GM21423 (cell line): ENCODE data around the gene DGKE.
A peak's percentile ranks its signal among the peaks of the same experiment; 100 is the strongest.

ENCODE experiments used
- ATAC-seq: cut with Tn5 transposase; IDR thresholded peaks from one replicate; pipeline ENCODE4 v1.9.1; 2021; ENCODE audit warnings: mild to moderate bottlenecking, moderate library complexity; ENCODE audit not compliant: unreplicated experiment

DGKE gene

GRCh38 chr17:56812901-56813388, 21.0 kb upstream of the DGKE start:
- no peak for ATAC-seq

- no peak for ATAC-seq
Observed at GRCh38 chr17:56815711-56816110, 18.2 kb upstream of the DGKE start.

GRCh38 chr17:56817066-56817465, 16.9 kb upstream of the DGKE start:
- ATAC-seq = no peak

- ATAC-seq = no peak
Observed at GRCh38 chr17:56819030-56819429, 14.9 kb upstream of the DGKE start.

- peak; percentile 74 for ATAC-seq
Observed at GRCh38 chr17:56819431-56820145, 14.4 kb upstream of the DGKE start.

DNA sequence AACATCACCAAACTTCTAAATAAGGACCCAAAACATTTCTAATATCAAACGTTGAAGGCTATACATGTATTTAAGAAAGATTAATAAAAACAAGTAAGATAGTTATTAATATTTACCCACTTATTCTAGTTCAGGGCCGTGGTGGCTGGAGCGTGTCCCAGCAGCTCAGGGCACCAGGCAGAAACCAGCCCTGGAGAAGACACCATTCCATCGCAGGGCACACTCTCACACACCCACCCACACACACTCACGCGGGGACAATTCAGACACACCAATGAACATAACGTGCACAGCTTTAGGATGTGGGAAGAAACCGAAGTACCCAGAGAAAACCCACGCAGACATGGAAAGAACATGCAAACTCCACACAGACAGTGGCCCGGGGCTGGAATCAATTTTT, 13.7 kb upstream of the DGKE start:
- ATAC-seq = no peak

GRCh38 chr17:56821847-56822534, 12.0 kb upstream of the DGKE start:
- no peak for ATAC-seq

DNA sequence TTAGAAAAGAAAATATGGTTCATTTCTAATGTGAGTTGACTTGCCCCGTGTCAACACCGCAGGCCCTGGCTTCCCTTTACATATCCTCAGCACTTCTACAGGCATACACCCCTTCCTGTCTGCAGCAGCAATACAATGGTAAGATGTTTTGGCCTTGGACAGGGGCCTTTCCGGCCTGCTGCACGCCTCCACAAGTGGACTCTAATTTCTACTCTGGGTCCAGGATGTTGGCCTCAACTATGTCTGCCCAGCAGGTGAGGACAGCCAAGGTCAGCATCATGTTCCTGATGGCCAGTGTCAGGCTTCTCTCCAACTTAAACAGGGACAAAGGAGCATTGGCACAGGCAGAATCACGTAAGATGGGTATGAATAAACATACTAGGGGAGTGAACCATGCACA, 11.2 kb upstream of the DGKE start:
- no peak for ATAC-seq

- no peak for ATAC-seq
Observed at GRCh38 chr17:56823848-56824247, 10.1 kb upstream of the DGKE start.

- ATAC-seq = no peak
Observed at GRCh38 chr17:56824503-56824902, 9.4 kb upstream of the DGKE start.

DNA sequence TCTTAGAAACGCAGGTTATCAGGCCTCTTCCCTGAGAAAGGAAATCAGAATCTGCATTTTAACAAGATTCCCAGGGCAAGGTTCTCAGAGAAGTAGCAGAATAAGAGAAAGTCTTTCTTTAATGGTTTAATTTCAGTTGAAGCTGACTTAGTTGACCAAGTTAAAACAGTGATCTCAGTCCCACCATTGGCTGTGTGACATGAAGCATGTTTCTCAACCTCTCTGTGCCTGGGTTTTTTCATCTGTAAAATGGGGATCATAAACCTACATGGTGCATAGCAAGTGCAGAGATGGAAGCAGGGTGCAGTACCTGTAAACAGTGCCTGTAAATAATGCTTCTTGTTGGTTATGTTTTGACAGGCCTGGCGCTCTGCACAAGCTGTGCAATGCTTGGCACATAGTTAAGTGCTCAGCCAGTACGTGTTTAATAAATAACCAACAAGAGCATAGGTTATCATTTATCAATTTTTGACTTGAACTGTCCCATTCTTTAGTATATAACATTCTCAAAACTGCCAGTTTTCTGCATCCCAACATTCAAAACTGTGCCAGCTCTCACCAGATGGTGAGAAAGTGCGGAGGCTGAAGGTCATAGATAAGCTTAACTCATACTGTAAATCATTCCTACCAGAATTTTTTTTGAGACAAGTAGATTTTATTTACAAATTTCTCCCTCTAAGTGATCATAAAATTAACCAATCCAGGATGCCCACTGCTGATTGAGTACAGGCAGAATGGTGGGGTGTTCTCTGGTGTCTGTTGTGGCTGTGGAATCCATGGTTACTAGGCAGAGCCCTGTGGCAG, 7.1 kb upstream of the DGKE start:
- ATAC-seq = no peak

DNA sequence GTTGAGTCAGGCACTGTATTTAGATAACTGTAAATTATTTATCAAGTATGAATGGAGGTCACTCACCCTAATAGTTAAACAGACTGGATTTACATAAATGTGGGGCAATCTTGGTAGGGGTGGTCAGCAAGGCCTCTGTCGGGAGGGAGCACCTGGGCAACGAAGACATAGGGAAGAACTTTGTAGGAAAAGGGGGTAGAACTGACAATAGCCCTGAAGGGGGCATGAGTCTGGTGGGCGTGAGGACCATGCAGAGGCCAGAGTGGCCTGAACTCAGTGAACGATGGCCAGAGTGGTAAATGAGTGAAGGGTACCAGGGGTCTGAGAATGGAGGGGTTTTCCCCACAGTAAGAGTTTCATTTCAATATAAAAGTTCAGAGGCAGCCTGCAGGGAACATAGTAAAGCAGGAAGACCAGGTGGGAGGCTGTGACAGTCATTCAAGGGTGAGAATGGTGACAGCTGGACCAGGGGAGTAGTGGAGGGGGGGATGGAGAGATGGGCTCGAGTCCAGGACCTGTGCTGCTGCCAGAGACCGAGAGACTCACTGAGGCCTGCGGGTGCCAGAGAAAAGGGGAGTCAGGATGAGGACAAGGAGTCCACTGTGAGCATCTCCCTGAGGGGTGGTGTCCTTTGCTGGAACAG, 3.1 kb upstream of the DGKE start:
- no peak for ATAC-seq

DNA sequence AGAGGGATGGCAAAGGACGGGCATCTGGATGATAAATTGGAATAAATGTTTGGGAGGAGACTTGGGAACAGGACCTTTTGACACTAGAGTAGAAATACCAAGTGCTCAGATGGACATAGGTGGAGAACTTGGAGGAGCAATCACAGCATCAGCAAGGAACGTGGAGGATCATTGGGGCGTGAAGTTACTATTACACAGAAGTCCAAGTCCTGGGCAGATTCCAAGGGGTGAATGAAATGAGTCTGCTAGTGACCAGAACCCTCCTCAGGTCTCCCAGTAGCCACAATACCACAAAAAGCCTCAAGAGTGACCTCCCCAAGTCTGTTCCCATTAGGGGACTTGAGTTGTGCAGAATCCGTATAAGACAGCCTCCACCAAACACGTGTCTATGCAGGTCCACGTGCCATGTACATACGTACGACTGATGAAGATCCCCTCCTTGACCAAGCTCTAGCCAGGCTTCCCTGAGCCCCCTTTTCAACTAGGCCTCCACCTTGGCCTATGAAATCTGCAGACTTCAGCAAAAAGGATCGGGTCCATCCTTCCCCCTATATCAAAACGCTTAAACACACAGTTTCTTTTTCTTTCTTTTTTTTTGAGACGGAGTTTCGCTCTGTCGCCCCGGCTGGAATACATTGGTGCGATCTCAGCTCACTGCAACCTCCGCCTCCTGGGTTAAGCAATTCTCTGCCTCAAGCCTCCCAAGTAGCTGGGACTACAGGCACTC, 2.4 kb upstream of the DGKE start:
- no peak for ATAC-seq

DNA sequence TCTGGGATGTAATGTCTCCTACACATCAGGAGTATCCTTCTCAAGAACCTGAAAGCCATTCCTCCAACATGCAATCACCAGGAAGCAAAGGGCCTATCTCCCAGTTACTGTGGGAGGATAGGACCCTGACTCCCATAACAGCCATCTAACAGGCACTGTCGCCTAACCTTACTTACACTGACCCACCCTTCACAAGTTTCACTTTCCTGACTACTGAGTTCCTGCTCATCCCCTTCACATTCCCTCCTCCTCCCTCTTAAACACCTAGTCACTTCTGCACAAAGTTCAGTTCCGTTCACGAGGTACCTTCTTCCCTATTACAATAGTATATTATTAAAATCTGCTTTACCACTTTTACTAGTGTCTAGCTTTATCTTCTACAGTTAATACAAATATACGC, 1.5 kb upstream of the DGKE start:
- no peak for ATAC-seq

DNA sequence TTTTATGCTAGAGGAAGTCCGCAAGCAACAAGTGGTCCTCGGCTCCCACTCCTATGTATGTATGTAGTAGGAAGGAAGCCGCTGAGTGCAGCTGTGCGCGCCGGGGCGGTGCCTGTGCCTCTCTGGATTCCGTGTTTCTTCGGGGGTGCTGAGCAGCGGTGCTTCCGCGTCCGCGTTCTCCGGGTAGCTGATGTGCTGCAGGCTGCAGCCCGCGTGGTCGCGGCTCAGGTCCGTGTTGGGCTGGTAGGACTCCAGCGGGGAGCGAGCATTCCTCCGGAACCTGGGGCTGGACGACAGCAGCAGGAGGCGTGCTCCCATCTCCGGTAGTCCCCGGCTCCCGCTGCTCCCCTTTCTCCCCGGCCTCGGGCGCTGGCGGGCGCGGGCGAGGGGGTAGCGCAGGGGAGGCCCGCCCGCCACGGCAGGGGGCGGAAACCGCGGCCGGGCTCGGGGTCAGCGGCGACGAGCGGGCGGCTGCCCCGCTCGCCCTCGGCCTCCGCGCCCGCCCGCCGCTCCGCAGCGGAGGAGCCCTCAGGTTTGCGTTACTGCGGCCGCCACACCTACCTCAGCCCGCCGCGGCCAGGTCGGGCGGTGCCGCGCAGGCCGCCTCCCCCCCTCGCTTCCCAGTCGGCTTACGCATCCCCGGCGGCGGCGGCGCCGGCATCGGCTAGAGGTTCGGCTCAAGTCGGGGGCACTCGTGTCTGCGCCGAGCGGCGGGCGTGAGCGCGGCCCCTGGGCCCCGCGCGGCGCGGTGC, 718 bp upstream of the DGKE start:
- ATAC-seq = peak; percentile 44

DNA sequence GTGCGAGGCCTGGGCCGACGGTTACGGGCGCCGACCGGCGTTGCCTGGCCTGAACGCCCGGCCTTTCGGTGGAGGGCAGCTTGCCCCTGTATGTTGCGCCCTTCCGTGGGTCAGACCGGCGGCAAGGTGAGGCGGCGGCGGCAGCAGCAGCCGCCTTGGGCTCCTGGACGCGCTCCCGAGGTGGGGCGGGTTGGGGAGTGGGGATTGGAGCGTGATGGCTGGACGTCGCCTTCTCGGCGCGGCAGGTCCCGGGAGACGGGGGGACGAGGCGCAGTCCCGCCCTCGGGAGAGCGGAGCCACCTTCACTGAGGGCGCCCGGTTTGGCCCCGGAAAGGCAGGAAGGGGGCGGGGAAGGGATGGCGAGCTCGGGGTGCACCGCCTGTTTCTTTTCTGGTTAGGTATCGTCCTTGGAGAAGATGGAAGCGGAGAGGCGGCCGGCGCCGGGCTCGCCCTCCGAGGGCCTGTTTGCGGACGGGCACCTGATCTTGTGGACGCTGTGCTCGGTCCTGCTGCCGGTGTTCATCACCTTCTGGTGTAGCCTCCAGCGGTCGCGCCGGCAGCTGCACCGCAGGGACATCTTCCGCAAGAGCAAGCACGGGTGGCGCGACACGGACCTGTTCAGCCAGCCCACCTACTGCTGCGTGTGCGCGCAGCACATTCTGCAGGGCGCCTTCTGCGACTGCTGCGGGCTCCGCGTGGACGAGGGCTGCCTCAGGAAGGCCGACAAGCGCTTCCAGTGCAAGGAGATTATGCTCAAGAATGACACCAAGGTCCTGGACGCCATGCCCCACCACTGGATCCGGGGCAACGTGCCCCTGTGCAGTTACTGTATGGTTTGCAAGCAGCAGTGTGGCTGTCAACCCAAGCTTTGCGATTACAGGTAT, 671 bp downstream of the DGKE start:
- peak; percentile 31 for ATAC-seq

DNA sequence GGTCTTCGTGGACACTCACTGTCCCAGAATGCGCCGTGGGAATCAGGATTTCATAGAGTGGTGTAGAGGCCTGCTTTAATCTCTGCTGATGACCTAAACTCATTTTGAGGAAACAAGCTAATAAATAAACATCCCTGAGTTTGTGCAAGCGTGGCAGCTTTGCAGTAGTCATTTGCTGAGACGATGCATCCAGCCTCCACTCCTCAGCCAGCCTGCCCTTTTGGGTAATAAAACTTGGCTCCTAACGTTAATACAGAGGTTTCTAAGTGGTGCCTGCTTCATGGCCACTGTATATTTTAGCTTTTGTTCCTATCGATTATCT, 1.3 kb downstream of the DGKE start:
- ATAC-seq = no peak

GRCh38 chr17:56838687-56839086, 4.7 kb downstream of the DGKE start:
- no peak for ATAC-seq

- no peak for ATAC-seq
Observed at GRCh38 chr17:56842577-56842976, 8.6 kb downstream of the DGKE start.
